CD4-positive, alpha-beta T cell treated with Interleukin-2 at 100 ng/mL for 4 hours (primary cell): ENCODE measurements around the gene ARID1B.
A peak's percentile ranks its signal among the peaks of the same experiment; 100 is the strongest.

ENCODE experiments used
- DNase-seq: peaks from one replicate; pipeline ENCODE4 v3.0.0-alpha.2; 2020; ENCODE audit warnings: low spot score

ARID1B gene

GRCh38 chr6:156776840-156777576 is at the start of gene ARID1B:
ARID1B (plus strand) TSS chr6:156777378; CDS start chr6:156777681, 303 bp downstream.
- DNase-seq = peak; percentile 88

- no peak for DNase-seq
Measured at GRCh38 chr6:156727715-156728385, 49.3 kb upstream of the ARID1B start.

GRCh38 chr6:156729248-156729647 is 47.9 kb upstream of the ARID1B start:
- no peak for DNase-seq

GRCh38 chr6:156731396-156731795 is 45.8 kb upstream of the ARID1B start:
- no peak for DNase-seq

- no peak for DNase-seq
Measured at GRCh38 chr6:156735751-156736150, 41.4 kb upstream of the ARID1B start.

GRCh38 chr6:156740604-156741003 is 36.6 kb upstream of the ARID1B start:
- no peak for DNase-seq

GRCh38 chr6:156741287-156742073 is 35.7 kb upstream of the ARID1B start:
- no peak for DNase-seq

GRCh38 chr6:156747715-156748114 is 29.5 kb upstream of the ARID1B start:
- DNase-seq = no peak

- DNase-seq = no peak
Measured at GRCh38 chr6:156748504-156748903, 28.7 kb upstream of the ARID1B start.

GRCh38 chr6:156752666-156753301 is 24.4 kb upstream of the ARID1B start:
- DNase-seq = no peak

- DNase-seq = no peak
Measured at GRCh38 chr6:156756630-156757610, 20.3 kb upstream of the ARID1B start.

- no peak for DNase-seq
Measured at GRCh38 chr6:156757849-156758248, 19.3 kb upstream of the ARID1B start.

- DNase-seq = no peak
Measured at GRCh38 chr6:156760377-156760776, 16.8 kb upstream of the ARID1B start.

GRCh38 chr6:156762547-156762946 is 14.6 kb upstream of the ARID1B start:
- no peak for DNase-seq

- DNase-seq = no peak
Measured at GRCh38 chr6:156765117-156765516, 12.1 kb upstream of the ARID1B start.

GRCh38 chr6:156767603-156768467 is 9.3 kb upstream of the ARID1B start:
- DNase-seq = no peak

GRCh38 chr6:156771047-156771446 is 6.1 kb upstream of the ARID1B start:
- DNase-seq = no peak

GRCh38 chr6:156771761-156772160 is 5.4 kb upstream of the ARID1B start:
- DNase-seq = no peak

GRCh38 chr6:156773476-156773875 is 3.7 kb upstream of the ARID1B start:
- no peak for DNase-seq
